Body of pancreas (tissue), 4 donors: ENCODE data around the gene ADGRB2. TPM values are rescaled to one million over a fixed set of nuclear protein-coding genes. Genes with fewer than 3 reads are reported as not detected.
A peak's percentile ranks its signal among the peaks of the same experiment; 100 is the strongest.

Experiments
- ATAC-seq: fragments of 150-250 bp; one replicate; pipeline ENCODE4 v1.9.1; 2016
- DNase-seq, 4 donors: peaks; one replicate each; pipeline ENCODE4 v3.0.0-alpha.2; 2019
- H3K27ac ChIP-seq, 4 donors: fragments of 200-600 bp; sonication (generic); 1 replicate in 3 of 4; 2 replicates in 1 of 4; pipeline versions ENCODE4 v1.5.1 to v1.6.1; 2016 to 2019; ENCODE audit warnings: mild to moderate bottlenecking in 1 of 4, mixed read lengths in 1 of 4, moderate library complexity in 1 of 4
- H3K27me3 ChIP-seq, 2 donors: fragments of 200-600 bp; sonication (generic); one replicate each; pipeline ENCODE4 v1.6.0; 2016; ENCODE audit warnings: mild to moderate bottlenecking in 1 of 2
- H3K36me3 ChIP-seq, 2 donors: fragments of 200-600 bp; sonication (generic); replicated peaks in 1 of 2; 2 replicates each; pipeline ENCODE4 v1.5.1; 2016; ENCODE audit warnings: low read depth in 2 of 2; ENCODE audit not compliant: insufficient read depth in 1 of 2
- H3K4me1 ChIP-seq: fragments of 200-600 bp; sonication (generic); one replicate; pipeline ENCODE4 v1.6.0; 2016
- H3K4me3 ChIP-seq, 2 donors: fragments of 200-600 bp; sonication (generic); 1 replicate in 1 of 2; 2 replicates in 1 of 2; pipeline ENCODE4 v1.5.1; 2016 to 2019
- H3K9me3 ChIP-seq, 3 donors: fragments of 200-600 bp; sonication (generic); 1 replicate in 2 of 3; 2 replicates in 1 of 3; pipeline ENCODE4 v1.5.1; 2016
- CTCF ChIP-seq, 7 experiments: fragments of 450-650 bp in 4 of 7; fragments of 200-600 bp in 3 of 7; sonication (generic) in 3 of 7; IDR thresholded peaks; one replicate each; pipeline ENCODE4 v1.5.1; 2016 to 2019; ENCODE audit warnings: antibody characterized with exemption in 7 of 7
- POLR2A ChIP-seq, 3 donors: fragments of 450-650 bp; IDR thresholded peaks; one replicate each; pipeline ENCODE4 v1.6.1; 2016; ENCODE audit warnings: antibody characterized with exemption in 3 of 3, mild to moderate bottlenecking in 2 of 3
- WGBS, 2 donors: methylation state at CpG; one replicate each; pipeline ENCODE4 v1.1.5; 2017; 5-methylcytosine and 5-hydroxymethylcytosine counted together
- intact Hi-C: fragments of 100-400 bp; cut with DNase I; formaldehyde crosslinking; loops from one replicate; pipeline ENCODE4 v1.15.1; 2023
- total RNA-seq, 2 donors: library from RNA; depleted of rRNA; stranded (reverse); fragments of >200 nt; gene quantifications; one replicate each; pipeline ENCODE4 v1.1.0, GENCODE V29; 2016

Gene ADGRB2
- total RNA-seq, 2 donors from 2014 or later, result 0.26 to 3.0 TPM

DNA sequence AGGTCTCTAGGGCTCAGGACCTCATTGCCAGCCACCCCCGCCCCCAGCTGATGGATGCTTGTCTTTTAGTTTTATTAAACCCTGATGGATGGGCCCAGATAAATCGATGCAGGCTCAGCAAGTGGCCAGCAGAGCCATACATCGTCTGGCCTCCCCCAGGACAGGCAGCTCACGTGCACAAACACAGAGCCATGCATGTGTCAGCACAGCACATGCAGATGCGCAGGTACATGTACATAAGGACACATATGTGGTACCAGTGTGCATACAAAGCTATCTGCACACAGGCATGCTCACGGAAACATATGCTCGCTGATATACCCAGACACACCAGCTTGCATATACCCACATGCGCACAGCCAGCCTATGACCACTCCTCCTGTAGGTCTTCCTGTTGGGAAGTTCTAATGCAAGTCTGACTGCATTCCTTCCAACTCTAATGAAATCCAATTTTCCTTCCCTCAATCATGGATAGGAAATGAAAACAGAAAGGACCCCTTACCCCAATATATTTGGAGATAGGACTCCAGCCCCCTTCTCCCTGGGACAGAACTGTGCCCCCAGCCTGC, 61.2 kb downstream of the ADGRB2 start:
- Histone ChIP-seq H3K36me3 (no peaks in the 10 kb centered on the region), H3K27ac (peak overlapping the region in 1 of 4 donors; percentile 24), H3K4me1 (peaks cover 40% of the 10 kb centered on the region), H3K9me3 (no peaks in the 10 kb centered on the region), H3K27me3 (no peaks in the 10 kb centered on the region), H3K4me3 (no peak overlapping the region)
- TF ChIP-seq POLR2A (IDR thresholded peaks at IDR 0.05) (no peak), CTCF (IDR thresholded peaks at IDR 0.05) (no peak)
- no peak for DNase-seq
- intact Hi-C loops, result no loop called here
- WGBS, 2 donors, result 70 to 79% methylated on average over 7 to 8 of the region's 8 CpGs
- no peak for ATAC-seq

DNA sequence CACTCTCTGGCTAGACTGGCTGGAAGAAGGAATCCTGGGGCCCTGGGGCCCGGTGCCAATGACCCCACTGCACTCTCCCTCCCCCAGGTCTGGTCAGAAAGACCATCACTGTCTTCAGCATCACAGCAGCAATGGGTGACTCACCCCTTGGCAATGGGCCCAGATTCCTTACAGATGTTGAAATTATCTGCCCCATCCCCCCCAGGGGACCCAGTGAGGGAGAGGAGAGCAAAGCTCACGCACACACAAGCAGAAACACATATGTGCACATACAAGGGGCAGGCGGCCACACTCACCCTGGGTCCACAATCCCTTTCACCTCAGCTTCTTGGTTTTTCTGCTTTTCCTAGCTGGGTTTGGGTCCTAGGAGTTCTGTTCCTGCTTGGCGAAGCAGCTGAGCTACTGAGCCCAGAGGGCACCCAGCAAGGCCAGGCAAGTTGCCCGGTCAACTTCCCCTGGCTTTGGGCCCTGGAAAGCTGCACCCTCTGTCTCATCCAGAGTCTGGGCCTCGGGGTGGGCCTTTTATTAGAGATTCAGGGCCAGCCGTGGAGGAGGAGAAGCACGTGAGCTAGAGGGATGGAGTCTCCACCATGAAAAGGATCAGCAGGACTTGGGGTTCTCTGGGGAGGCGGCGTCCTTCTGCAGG, 62.9 kb downstream of the ADGRB2 start:
- intact Hi-C loops, result no loop called here
- Histone ChIP-seq H3K4me1 (peaks cover 40% of the 10 kb centered on the region), H3K9me3 (no peaks in the 10 kb centered on the region), H3K36me3 (no peaks in the 10 kb centered on the region), H3K27me3 (no peaks in the 10 kb centered on the region), H3K4me3 (no peak overlapping the region), H3K27ac (peak overlapping the region; percentile 12 to 59 (median 42))
- no peak for TF ChIP-seq CTCF (IDR thresholded peaks at IDR 0.05)
- WGBS, 2 donors, result 72% methylated on average over 9 to 10 of the region's 10 CpGs
- DNase-seq (peak; percentile 70 to 84 (median 80)), ATAC-seq (peak; percentile 28)

DNA sequence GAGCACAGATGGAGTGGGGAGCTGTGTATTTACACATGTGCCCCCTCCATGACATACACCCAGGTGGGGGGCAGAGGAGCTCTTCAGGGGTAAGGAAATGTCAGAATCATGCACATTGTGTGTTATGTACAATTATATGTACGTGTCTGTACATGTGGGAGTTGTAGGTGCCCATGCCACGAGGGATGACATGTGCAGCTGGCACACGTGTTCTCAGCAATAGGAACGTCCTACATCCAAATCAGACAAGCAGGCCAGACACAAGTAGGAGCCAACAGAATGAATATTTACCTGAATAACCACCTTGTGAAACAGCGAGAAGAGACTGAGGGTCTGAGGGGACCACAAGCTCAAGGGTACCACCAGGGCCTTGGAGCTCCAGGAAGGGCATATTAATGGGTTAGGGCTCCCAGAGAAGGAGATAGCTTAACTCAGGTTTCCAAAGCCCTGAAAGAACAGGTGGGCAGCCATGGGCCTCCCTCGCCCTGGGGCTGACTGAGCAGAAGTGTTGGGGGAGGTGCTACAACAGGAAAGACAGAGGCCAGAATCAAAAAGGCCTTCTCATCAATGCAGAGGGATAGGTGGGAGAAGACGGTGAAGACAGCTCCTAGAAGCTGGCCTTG, 63.6 kb downstream of the ADGRB2 start:
- DNase-seq, result no peak
- no peaks in the 10 kb centered on the region for H3K9me3 ChIP-seq
- H3K4me3 ChIP-seq, result no peak overlapping the region
- 60 to 71% methylated on average over 6 to 7 of the region's 7 CpGs for whole genome bisulfite sequencing, 2 donors
- peaks cover 44% of the 10 kb centered on the region for H3K4me1 ChIP-seq
- TF ChIP-seq POLR2A (IDR thresholded peaks at IDR 0.05) (no peak), CTCF (IDR thresholded peaks at IDR 0.05) (no peak)
- intact Hi-C loops, result no loop called here
- H3K36me3 ChIP-seq, result no peaks in the 10 kb centered on the region
- ATAC-seq, result no peak
- H3K27ac ChIP-seq, result peak overlapping the region in 3 of 4 donors; percentile 25 to 59 (median 58)
- H3K27me3 ChIP-seq, result no peaks in the 10 kb centered on the region

DNA sequence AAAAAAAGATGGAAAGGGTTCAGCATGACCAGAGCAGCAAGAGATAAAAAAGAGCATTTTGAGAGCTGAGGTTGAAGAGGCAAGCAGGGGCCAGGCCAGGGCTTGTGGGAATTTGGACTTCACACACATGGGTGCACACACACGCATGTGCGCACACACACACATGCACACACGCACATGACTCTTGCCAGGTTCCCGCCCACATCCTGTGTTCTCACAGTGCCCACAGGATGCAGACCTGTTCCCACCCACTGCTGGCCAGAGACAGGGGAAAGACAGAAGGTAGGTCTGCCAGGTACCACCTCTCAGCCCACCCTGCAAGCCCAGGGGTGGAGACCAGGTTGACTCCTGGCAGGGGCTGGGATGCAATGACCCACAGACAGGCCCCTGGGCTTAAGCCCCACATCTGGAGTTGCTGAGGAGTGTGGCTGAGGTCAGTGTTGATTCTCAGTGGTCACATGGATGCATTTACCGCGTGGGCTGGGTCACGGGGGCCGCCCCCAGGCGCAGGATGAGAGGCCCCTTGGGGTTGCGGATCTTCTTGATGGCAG, 64.7 kb downstream of the ADGRB2 start:
- 67 to 73% methylated on average over 5 to 10 of the region's 10 CpGs for WGBS, 2 donors
- Histone ChIP-seq H3K9me3 (no peaks in the 10 kb centered on the region), H3K27me3 (no peaks in the 10 kb centered on the region), H3K36me3 (no peaks in the 10 kb centered on the region), H3K27ac (no peak overlapping the region), H3K4me3 (no peak overlapping the region), H3K4me1 (peaks cover 35% of the 10 kb centered on the region)
- no peak for TF ChIP-seq POLR2A (IDR thresholded peaks at IDR 0.05)
- TF ChIP-seq CTCF (IDR thresholded peaks at IDR 0.05), result no peak
- intact Hi-C loops, result no loop called here
- no peak for DNase-seq
- no peak for ATAC-seq
